ENCODE data around the gene HPSE2.
A peak's percentile ranks its signal among the peaks of the same experiment; 100 is the strongest.
"Not testable (repeated sequence)": the region's sequence is repeated elsewhere in the genome, so short reads cannot be mapped to it uniquely, and the experiment has no call there.

Gene HPSE2

DNA sequence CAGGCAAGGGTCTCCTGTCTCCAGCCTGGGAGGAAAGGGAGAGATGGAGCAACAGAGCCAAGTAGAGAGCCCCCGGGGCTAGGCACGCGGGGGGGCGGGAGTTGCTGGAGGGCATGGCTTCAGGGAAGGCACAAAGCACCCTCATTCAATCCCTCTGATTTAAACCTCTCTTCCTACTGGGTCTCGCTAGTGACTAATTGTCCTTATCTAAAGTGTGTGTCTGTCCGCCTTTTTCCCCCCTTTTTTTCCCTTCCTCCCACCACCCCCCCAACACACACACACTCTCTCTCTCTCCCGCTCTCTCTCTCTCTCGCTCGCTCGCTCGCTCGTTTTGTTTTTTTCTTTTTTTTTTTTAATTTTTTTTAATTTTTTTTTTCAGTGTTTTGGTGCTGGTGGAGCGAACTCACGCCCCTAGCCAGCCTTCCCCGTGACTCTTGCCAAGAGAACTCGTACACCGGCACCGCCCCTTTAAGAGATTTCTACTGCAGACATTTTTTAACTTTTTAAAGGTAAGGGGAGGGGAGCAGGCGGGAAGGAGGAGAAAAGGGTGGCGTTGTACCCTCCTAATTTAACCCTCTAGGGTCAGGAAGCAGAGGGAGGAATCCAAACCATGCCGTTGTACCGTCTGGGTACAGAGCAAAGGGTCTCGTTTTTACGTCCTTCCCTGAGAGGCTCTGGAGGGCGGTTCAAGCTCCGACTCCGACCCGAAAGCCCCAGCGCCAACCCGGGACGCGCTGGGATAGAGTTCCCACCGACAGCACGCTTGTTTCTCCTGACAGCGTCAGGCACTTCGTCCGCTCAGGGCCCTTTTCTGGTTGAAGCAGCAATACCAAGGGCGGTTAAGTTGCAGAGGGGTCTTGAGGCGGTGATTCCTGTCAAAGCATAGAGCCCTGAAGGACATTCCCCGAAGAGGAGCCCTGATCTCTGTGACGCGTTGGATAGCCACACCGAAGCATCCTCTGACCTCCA lies at the start of gene HPSE2:
TSS of gene HPSE2 (minus strand) at position 195 of the 969 bp plus-strand sequence.
- Histone ChIP-seq H3K4me1 (ENCODE audit: control insufficient read depth, insufficient read depth, low read length) (peaks cover 5% of the 10 kb centered on the region), H3K4me3 (ENCODE audit: low read length) (peak within 1 kb of the TSS; percentile 65), H3K36me3 (ENCODE audit: control insufficient read depth, insufficient read depth, low read length) (no peaks in the 10 kb centered on the region), H3K27ac (ENCODE audit: low read depth, low read length) (no peak within 1 kb of the TSS), H3K27me3 (ENCODE audit: control insufficient read depth, insufficient read depth, low read length) (peaks cover 40% of the 10 kb centered on the region), H3K9ac (ENCODE audit: low read length) (no peak within 1 kb of the TSS)

GRCh38 chr10:99280472-99280871 lies 44.8 kb upstream of the HPSE2 start:
- no peak overlapping the region for H3K27ac ChIP-seq (ENCODE audit: low read depth, low read length)
- H3K4me3 ChIP-seq (ENCODE audit: low read length), result no peak overlapping the region
- no peaks in the 10 kb centered on the region for H3K27me3 ChIP-seq (ENCODE audit: control insufficient read depth, insufficient read depth, low read length)
- no peak overlapping the region for H3K9ac ChIP-seq (ENCODE audit: low read length)
- no peaks in the 10 kb centered on the region for H3K36me3 ChIP-seq (ENCODE audit: control insufficient read depth, insufficient read depth, low read length)
- H3K4me1 ChIP-seq (ENCODE audit: control insufficient read depth, insufficient read depth, low read length), result no peaks in the 10 kb centered on the region

- H3K36me3 ChIP-seq (ENCODE audit: control insufficient read depth, insufficient read depth, low read length), result no peaks in the 10 kb centered on the region
- H3K4me1 ChIP-seq (ENCODE audit: control insufficient read depth, insufficient read depth, low read length), result no peaks in the 10 kb centered on the region
- H3K27ac ChIP-seq (ENCODE audit: low read depth, low read length), result no peak overlapping the region
- no peak overlapping the region for H3K9ac ChIP-seq (ENCODE audit: low read length)
- H3K27me3 ChIP-seq (ENCODE audit: control insufficient read depth, insufficient read depth, low read length), result no peaks in the 10 kb centered on the region
- H3K4me3 ChIP-seq (ENCODE audit: low read length), result no peak overlapping the region
Observed at GRCh38 chr10:99279626-99280111, 44.0 kb upstream of the HPSE2 start.

GRCh38 chr10:99276848-99277486 lies 41.3 kb upstream of the HPSE2 start:
- H3K36me3 ChIP-seq (ENCODE audit: control insufficient read depth, insufficient read depth, low read length), result no peaks in the 10 kb centered on the region
- H3K27ac ChIP-seq (ENCODE audit: low read depth, low read length), result no peak overlapping the region
- no peaks in the 10 kb centered on the region for H3K27me3 ChIP-seq (ENCODE audit: control insufficient read depth, insufficient read depth, low read length)
- no peak overlapping the region for H3K9ac ChIP-seq (ENCODE audit: low read length)
- no peak overlapping the region for H3K4me3 ChIP-seq (ENCODE audit: low read length)
- no peaks in the 10 kb centered on the region for H3K4me1 ChIP-seq (ENCODE audit: control insufficient read depth, insufficient read depth, low read length)

- no peaks in the 10 kb centered on the region for H3K36me3 ChIP-seq (ENCODE audit: control insufficient read depth, insufficient read depth, low read length)
- H3K4me3 ChIP-seq (ENCODE audit: low read length), result no peak overlapping the region
- no peak overlapping the region for H3K27ac ChIP-seq (ENCODE audit: low read depth, low read length)
- H3K27me3 ChIP-seq (ENCODE audit: control insufficient read depth, insufficient read depth, low read length), result no peaks in the 10 kb centered on the region
- no peaks in the 10 kb centered on the region for H3K4me1 ChIP-seq (ENCODE audit: control insufficient read depth, insufficient read depth, low read length)
- H3K9ac ChIP-seq (ENCODE audit: low read length), result no peak overlapping the region
Observed at GRCh38 chr10:99266383-99266782, 30.7 kb upstream of the HPSE2 start.

DNA sequence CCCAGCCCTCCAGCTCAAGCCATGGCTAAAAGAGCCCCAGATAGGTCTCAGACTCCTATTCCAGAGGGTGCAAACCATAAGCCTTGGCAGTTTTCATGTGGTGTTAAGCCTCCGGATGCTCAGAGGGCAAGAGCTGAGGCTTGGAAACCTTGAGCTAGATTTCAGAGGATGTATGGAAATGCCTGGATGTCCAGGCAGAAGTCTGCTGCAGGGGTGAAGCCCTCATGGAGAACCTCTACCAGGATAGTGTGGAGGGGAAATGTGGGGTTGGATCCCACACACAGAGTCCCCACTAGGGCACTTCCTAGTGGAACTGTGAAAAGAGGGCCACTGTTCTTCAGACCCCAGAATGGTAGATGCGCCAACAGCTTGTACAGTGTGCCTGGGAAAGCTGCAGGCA lies 13.2 kb upstream of the HPSE2 start:
- H3K27ac ChIP-seq (ENCODE audit: low read depth, low read length), result no peak overlapping the region
- H3K4me1 ChIP-seq (ENCODE audit: control insufficient read depth, insufficient read depth, low read length), result no peaks in the 10 kb centered on the region
- no peaks in the 10 kb centered on the region for H3K27me3 ChIP-seq (ENCODE audit: control insufficient read depth, insufficient read depth, low read length)
- H3K4me3 ChIP-seq (ENCODE audit: low read length), result no peak overlapping the region
- H3K9ac ChIP-seq (ENCODE audit: low read length), result no peak overlapping the region
- no peaks in the 10 kb centered on the region for H3K36me3 ChIP-seq (ENCODE audit: control insufficient read depth, insufficient read depth, low read length)

GRCh38 chr10:99247893-99248292 lies 12.2 kb upstream of the HPSE2 start:
- not testable (repeated sequence) for H3K27ac ChIP-seq (ENCODE audit: low read depth, low read length); H3K27me3 ChIP-seq (ENCODE audit: control insufficient read depth, insufficient read depth, low read length); H3K4me1 ChIP-seq (ENCODE audit: control insufficient read depth, insufficient read depth, low read length); H3K9ac ChIP-seq (ENCODE audit: low read length); H3K4me3 ChIP-seq (ENCODE audit: low read length); H3K36me3 ChIP-seq (ENCODE audit: control insufficient read depth, insufficient read depth, low read length)

DNA sequence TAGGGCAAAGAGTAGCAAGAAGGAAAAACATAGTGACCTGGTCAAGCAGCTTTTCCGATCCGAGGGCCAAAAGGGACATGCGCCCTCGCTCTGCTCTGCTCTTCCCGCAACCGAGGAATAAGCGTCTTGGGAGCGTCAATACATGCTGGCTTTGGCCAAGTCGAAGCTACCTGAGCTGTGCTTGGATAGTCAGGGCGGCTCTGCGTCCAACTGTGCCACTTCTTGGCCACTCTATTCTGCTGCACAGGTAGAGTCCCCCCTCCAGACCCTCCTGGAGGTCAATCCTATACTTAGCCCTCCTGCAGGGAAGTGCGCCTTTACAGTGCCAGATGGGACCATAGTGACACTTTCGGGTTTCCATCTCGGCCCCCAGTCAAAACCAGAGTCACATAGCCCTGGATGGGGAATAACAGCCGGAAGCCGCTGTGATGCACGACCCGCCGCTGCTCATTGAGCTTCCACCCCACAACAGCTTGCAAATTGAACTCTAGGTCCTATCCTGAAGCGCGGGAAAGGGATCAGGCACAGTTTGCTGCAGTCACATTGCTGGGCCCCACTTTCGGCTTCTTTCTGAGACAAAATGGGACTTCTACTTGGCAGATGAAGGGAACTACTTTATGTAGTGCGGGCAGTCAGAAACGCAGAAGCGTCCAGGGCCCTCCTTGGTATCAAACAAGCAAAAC lies 1.1 kb upstream of the HPSE2 start:
- H3K36me3 ChIP-seq (ENCODE audit: control insufficient read depth, insufficient read depth, low read length), result no peaks in the 10 kb centered on the region
- peak overlapping the region; percentile 40 for H3K4me3 ChIP-seq (ENCODE audit: low read length)
- peaks cover 40% of the 10 kb centered on the region for H3K27me3 ChIP-seq (ENCODE audit: control insufficient read depth, insufficient read depth, low read length)
- H3K9ac ChIP-seq (ENCODE audit: low read length), result no peak overlapping the region
- no peak overlapping the region for H3K27ac ChIP-seq (ENCODE audit: low read depth, low read length)
- H3K4me1 ChIP-seq (ENCODE audit: control insufficient read depth, insufficient read depth, low read length), result peaks cover 5% of the 10 kb centered on the region

DNA sequence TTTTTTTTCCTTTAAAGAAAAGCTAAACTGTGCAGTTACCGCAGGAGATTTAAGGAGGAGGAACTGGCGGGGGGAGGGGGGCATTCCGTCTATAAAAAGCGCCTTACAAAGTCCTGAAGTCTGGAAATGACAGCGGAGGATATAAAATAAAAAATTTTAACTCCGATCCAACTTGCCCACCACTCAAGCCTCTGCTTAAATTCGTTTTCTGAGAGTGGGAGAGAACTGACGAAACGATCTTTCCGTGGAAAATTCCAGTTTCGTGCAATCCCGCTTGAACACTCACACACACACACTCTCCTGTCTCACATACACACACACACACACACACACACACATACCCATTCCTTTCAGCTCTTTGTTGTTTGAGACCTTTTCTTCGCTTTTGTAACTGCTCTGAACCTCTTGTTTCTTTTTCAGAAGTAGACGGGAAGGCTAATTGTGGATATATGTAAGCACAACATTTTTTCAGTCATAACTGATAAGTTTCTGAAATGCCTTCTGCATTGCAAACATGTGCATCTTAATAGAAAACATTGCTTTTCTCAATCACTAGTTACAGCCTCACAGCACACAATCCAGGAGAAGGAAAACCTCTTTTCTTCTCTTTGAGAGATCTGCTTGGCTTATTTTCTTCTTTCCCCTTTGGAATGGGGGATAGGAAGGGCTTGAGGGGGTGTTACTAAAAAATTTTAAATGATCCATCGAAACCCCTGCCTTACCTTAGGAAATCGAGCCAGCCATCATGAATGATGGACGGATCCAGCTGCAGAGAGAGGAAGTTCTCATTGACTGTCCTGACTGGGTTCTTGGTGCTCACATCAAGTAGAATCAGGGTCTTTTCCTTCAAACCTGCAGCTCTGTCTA lies 628 bp downstream of the HPSE2 start:
- Histone ChIP-seq H3K27me3 (ENCODE audit: control insufficient read depth, insufficient read depth, low read length) (peaks cover 40% of the 10 kb centered on the region), H3K36me3 (ENCODE audit: control insufficient read depth, insufficient read depth, low read length) (no peaks in the 10 kb centered on the region), H3K4me1 (ENCODE audit: control insufficient read depth, insufficient read depth, low read length) (peaks cover 5% of the 10 kb centered on the region), H3K9ac (ENCODE audit: low read length) (no peak overlapping the region), H3K27ac (ENCODE audit: low read depth, low read length) (no peak overlapping the region), H3K4me3 (ENCODE audit: low read length) (peak overlapping the region; percentile 65)

- peak overlapping the region; percentile 65 for H3K4me3 ChIP-seq (ENCODE audit: low read length)
- peaks cover 40% of the 10 kb centered on the region for H3K27me3 ChIP-seq (ENCODE audit: control insufficient read depth, insufficient read depth, low read length)
- H3K27ac ChIP-seq (ENCODE audit: low read depth, low read length), result no peak overlapping the region
- H3K9ac ChIP-seq (ENCODE audit: low read length), result no peak overlapping the region
- no peaks in the 10 kb centered on the region for H3K36me3 ChIP-seq (ENCODE audit: control insufficient read depth, insufficient read depth, low read length)
- H3K4me1 ChIP-seq (ENCODE audit: control insufficient read depth, insufficient read depth, low read length), result peaks cover 5% of the 10 kb centered on the region
Observed at GRCh38 chr10:99234041-99234790, 1.4 kb downstream of the HPSE2 start.

- peaks cover 5% of the 10 kb centered on the region for H3K4me1 ChIP-seq (ENCODE audit: control insufficient read depth, insufficient read depth, low read length)
- peak overlapping the region; percentile 65 for H3K4me3 ChIP-seq (ENCODE audit: low read length)
- H3K27ac ChIP-seq (ENCODE audit: low read depth, low read length), result no peak overlapping the region
- no peaks in the 10 kb centered on the region for H3K36me3 ChIP-seq (ENCODE audit: control insufficient read depth, insufficient read depth, low read length)
- peaks cover 40% of the 10 kb centered on the region for H3K27me3 ChIP-seq (ENCODE audit: control insufficient read depth, insufficient read depth, low read length)
- no peak overlapping the region for H3K9ac ChIP-seq (ENCODE audit: low read length)
Observed at GRCh38 chr10:99233689-99234037, 2.0 kb downstream of the HPSE2 start.
